Liver (tissue), 9 donors: ENCODE results near the gene COL8A2. TPM values are rescaled to one million over a fixed set of nuclear protein-coding genes. Genes with fewer than 3 reads are reported as not detected.

ENCODE experiments used
- DNase-seq: peaks from one replicate; pipeline ENCODE4 v3.0.0-alpha.2; 2017; ENCODE audit warnings: low spot score
- H3K27ac ChIP-seq, 2 donors: one replicate each; pipeline ENCODE4 v1.7.0; 2013; ENCODE audit warnings: inconsistent platforms in 2 of 2, low read length in 2 of 2, control low read depth in 1 of 2, low read depth in 1 of 2, mild to moderate bottlenecking in 1 of 2
- H3K27me3 ChIP-seq, 4 donors: one replicate each; pipeline versions ENCODE4 v1.6.1 to v1.7.0; 2013; ENCODE audit warnings: low read length in 3 of 4, inconsistent platforms in 1 of 4, mild to moderate bottlenecking in 1 of 4, moderate library complexity in 1 of 4; ENCODE audit not compliant: control insufficient read depth in 4 of 4, insufficient read depth in 4 of 4
- H3K36me3 ChIP-seq, 4 donors: one replicate each; pipeline versions ENCODE4 v1.6.1 to v1.7.0; 2013; ENCODE audit warnings: low read length in 3 of 4, mild to moderate bottlenecking in 3 of 4, low read depth in 1 of 4, moderate library complexity in 1 of 4; ENCODE audit not compliant: control insufficient read depth in 4 of 4, insufficient read depth in 3 of 4
- H3K4me1 ChIP-seq, 4 donors: one replicate each; pipeline versions ENCODE4 v1.6.1 to v1.7.0; 2013; ENCODE audit warnings: low read length in 3 of 4, mild to moderate bottlenecking in 3 of 4, moderate library complexity in 1 of 4; ENCODE audit not compliant: control insufficient read depth in 4 of 4, insufficient read depth in 4 of 4
- H3K4me3 ChIP-seq, 3 donors: one replicate each; pipeline versions ENCODE4 v1.6.1 to v1.7.0; 2013; ENCODE audit warnings: low read length in 3 of 3, control low read depth in 1 of 3, low read depth in 1 of 3, mild to moderate bottlenecking in 1 of 3
- H3K9ac ChIP-seq, 2 donors: one replicate each; pipeline ENCODE4 v1.7.0; 2013; ENCODE audit warnings: low read length in 2 of 2, mild to moderate bottlenecking in 2 of 2, moderate library complexity in 2 of 2, control low read depth in 1 of 2, low read depth in 1 of 2
- H3K9me3 ChIP-seq, 4 donors: one replicate each; pipeline versions ENCODE4 v1.6.1 to v1.7.0; 2013; ENCODE audit warnings: low read length in 3 of 4; ENCODE audit not compliant: control insufficient read depth in 4 of 4
- EGR1 ChIP-seq, 2 donors: IDR thresholded peaks; 2 replicates each; pipeline ENCODE4 v1.6.1; 2016 to 2018; ENCODE audit warnings: antibody characterized with exemption in 2 of 2, low read depth in 2 of 2
- FOXA1 ChIP-seq: IDR thresholded peaks from 2 replicates; pipeline ENCODE4 v1.6.1; 2016; ENCODE audit warnings: antibody characterized with exemption
- FOXA2 ChIP-seq: IDR thresholded peaks from 2 replicates; pipeline ENCODE4 v1.6.1; 2016; ENCODE audit warnings: antibody characterized with exemption
- HNF4A ChIP-seq, 2 donors: conservative IDR thresholded peaks; 2 replicates each; pipeline ENCODE4 v1.6.1; 2016; ENCODE audit warnings: antibody characterized with exemption in 2 of 2, mild to moderate bottlenecking in 2 of 2
- JUND ChIP-seq, 2 donors: IDR thresholded peaks; 2 replicates each; pipeline ENCODE4 v1.6.1; 2016; ENCODE audit warnings: antibody characterized with exemption in 2 of 2
- NR2F2 ChIP-seq: IDR thresholded peaks from 2 replicates; pipeline ENCODE4 v1.6.1; 2016; ENCODE audit warnings: antibody characterized with exemption
- YY1 ChIP-seq: IDR thresholded peaks from 2 replicates; pipeline ENCODE4 v1.6.1; 2016; ENCODE audit warnings: antibody characterized with exemption, mild to moderate bottlenecking
- WGBS: extraction: QIAGEN DNeasy Blood & Tissue Kit; methylation state at CpG from one replicate; pipeline ENCODE4 v1.1.7; 2013; 5-methylcytosine and 5-hydroxymethylcytosine counted together
- polyA plus RNA-seq, 2 donors: library from polyadenylated mRNA; stranded (reverse) in 1 of 2; unstranded in 1 of 2; fragments of 200-250 nt in 1 of 2; fragments of >200 nt in 1 of 2; fragmentation: Nextera tagmentation in 1 of 2; extraction: Ambion mirVana in 1 of 2; gene quantifications; one replicate each; pipeline versions ENCODE4 v1.2.1 to v1.2.3, GENCODE V29; 2013 to 2015
- total RNA-seq, 2 donors: library from RNA; depleted of rRNA; stranded (reverse); fragments of >200 nt; gene quantifications; one replicate each; pipeline ENCODE4 v1.2.3, GENCODE V29; 2014
- TF ChIP-seq, protein P1 (sequence below): IDR thresholded peaks from 2 replicates; pipeline ENCODE4 v1.6.1; 2016; ENCODE audit warnings: antibody characterized with exemption, mild to moderate bottlenecking
- TF ChIP-seq, protein P2 (sequence below): IDR thresholded peaks from 2 replicates; pipeline ENCODE4 v1.6.1; 2016; ENCODE audit warnings: antibody characterized with exemption
- TF ChIP-seq, protein P3 (sequence below): fragments of 150-350 bp; IDR thresholded peaks from 2 replicates; pipeline ENCODE4 v1.5.1; 2017; ENCODE audit warnings: improper control_type of control experiment, low read depth, low read length; ENCODE audit not compliant: missing input control
- TF ChIP-seq, protein P4 (sequence below): IDR thresholded peaks from 2 replicates; pipeline ENCODE4 v1.6.1; 2016; ENCODE audit warnings: antibody characterized with exemption
- donor health status: healthy.
- donor health status: healthy.
- donor health status: healthy.
- donor health status: healthy.
- donor health status: healthy.

The COL8A2 gene
- total and polyA plus RNA-seq, 4 donors: 0.04 to 0.47 (median 0.35) TPM

DNA sequence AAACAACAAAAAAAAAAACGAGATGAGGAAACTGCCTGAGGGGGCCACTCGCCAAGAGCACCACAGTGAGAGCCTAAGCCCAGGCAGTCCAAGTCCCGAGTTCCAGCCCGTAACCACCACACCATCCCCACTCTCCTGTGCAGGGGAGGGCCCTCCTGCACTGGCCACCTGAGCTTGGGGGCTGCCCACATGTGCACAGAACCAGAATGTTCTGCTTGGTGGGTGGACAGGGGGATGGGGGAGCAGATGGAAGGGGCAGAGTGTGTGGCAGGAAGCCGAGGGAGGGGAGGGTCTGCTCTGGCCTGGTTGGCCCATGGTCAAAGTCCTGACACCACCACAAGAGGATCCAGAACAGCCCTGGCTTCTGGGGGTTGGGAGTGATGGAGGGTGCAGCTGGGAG is 18.8 kb downstream of the COL8A2 start:
- no peak for TF ChIP-seq NR2F2
- no peak for TF ChIP-seq EGR1 (IDR thresholded peaks at IDR 0.05; ENCODE audit: low read depth in 2 of 2)
- TF ChIP-seq, protein P1, sequence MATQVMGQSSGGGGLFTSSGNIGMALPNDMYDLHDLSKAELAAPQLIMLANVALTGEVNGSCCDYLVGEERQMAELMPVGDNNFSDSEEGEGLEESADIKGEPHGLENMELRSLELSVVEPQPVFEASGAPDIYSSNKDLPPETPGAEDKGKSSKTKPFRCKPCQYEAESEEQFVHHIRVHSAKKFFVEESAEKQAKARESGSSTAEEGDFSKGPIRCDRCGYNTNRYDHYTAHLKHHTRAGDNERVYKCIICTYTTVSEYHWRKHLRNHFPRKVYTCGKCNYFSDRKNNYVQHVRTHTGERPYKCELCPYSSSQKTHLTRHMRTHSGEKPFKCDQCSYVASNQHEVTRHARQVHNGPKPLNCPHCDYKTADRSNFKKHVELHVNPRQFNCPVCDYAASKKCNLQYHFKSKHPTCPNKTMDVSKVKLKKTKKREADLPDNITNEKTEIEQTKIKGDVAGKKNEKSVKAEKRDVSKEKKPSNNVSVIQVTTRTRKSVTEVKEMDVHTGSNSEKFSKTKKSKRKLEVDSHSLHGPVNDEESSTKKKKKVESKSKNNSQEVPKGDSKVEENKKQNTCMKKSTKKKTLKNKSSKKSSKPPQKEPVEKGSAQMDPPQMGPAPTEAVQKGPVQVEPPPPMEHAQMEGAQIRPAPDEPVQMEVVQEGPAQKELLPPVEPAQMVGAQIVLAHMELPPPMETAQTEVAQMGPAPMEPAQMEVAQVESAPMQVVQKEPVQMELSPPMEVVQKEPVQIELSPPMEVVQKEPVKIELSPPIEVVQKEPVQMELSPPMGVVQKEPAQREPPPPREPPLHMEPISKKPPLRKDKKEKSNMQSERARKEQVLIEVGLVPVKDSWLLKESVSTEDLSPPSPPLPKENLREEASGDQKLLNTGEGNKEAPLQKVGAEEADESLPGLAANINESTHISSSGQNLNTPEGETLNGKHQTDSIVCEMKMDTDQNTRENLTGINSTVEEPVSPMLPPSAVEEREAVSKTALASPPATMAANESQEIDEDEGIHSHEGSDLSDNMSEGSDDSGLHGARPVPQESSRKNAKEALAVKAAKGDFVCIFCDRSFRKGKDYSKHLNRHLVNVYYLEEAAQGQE: no peak
- Histone ChIP-seq H3K4me3 (no peak overlapping the region), H3K27me3 (no peaks in the 10 kb centered on the region), H3K36me3 (no peaks in the 10 kb centered on the region), H3K27ac (no peak overlapping the region), H3K9me3 (no peaks in the 10 kb centered on the region), H3K4me1 (no peaks in the 10 kb centered on the region), H3K9ac (no peak overlapping the region)
- DNase-seq: no peak
- WGBS: 46% methylated on average over 5 of the region's 5 CpGs

DNA sequence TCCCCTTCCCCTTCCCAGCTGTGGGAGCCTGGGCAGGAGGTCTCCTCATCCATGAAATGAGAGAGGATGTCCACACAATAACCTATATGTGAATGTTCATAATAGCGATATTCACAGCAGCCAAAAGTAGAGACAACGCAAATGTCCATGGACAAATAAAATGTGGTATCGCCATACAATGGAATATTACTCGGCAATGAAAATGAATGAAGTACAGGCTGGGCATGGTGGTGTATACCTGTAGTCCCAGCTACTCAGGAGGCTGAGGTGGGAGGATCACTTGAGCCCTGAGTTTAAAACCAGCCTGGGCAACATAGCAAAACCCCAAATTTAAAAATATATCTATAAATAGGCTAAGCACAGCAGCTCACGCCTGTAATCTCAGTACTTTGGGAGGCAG is 23.5 kb downstream of the COL8A2 start:
- H3K9me3 ChIP-seq: no peaks in the 10 kb centered on the region
- DNase-seq: no peak
- no peaks in the 10 kb centered on the region for H3K27me3 ChIP-seq
- no peak overlapping the region for H3K27ac ChIP-seq
- H3K9ac ChIP-seq: no peak overlapping the region
- WGBS: 98% methylated on average over 5 of the region's 5 CpGs
- TF ChIP-seq JUND (IDR thresholded peaks at IDR 0.05): no peak
- TF ChIP-seq FOXA2: no peak
- TF ChIP-seq FOXA1: no peak
- TF ChIP-seq, protein P2, sequence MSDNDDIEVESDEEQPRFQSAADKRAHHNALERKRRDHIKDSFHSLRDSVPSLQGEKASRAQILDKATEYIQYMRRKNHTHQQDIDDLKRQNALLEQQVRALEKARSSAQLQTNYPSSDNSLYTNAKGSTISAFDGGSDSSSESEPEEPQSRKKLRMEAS: no peak
- no peak for TF ChIP-seq YY1
- no peak for TF ChIP-seq NR2F2
- TF ChIP-seq, protein P3, sequence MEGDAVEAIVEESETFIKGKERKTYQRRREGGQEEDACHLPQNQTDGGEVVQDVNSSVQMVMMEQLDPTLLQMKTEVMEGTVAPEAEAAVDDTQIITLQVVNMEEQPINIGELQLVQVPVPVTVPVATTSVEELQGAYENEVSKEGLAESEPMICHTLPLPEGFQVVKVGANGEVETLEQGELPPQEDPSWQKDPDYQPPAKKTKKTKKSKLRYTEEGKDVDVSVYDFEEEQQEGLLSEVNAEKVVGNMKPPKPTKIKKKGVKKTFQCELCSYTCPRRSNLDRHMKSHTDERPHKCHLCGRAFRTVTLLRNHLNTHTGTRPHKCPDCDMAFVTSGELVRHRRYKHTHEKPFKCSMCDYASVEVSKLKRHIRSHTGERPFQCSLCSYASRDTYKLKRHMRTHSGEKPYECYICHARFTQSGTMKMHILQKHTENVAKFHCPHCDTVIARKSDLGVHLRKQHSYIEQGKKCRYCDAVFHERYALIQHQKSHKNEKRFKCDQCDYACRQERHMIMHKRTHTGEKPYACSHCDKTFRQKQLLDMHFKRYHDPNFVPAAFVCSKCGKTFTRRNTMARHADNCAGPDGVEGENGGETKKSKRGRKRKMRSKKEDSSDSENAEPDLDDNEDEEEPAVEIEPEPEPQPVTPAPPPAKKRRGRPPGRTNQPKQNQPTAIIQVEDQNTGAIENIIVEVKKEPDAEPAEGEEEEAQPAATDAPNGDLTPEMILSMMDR: no peak
- H3K36me3 ChIP-seq: peaks cover 0 to 1% (median 0%) of the 10 kb centered on the region in 4 donors
- peaks cover 0 to 5% (median 2%) of the 10 kb centered on the region in 4 donors for H3K4me1 ChIP-seq
- no peak overlapping the region for H3K4me3 ChIP-seq

DNA sequence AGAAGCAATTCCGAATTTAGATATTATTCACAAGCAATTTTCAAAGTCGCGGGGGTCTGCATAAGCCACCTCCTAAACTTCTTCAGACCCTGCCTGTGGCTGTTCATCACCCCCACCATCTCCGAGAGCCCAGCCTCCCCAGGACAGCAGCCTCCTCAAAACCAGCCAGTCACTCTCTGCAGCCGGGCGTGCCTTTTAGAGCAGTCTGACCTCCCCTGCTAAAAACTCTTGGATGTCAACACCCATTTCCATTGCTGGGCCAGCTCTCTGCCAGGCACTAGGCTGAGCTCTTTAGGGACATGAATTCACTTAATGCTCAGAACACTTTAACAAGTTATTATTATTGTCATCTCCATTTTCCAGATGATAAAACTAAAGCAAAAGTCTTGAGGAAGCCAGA is 24.6 kb downstream of the COL8A2 start:
- WGBS: 77% methylated on average over 6 of the region's 6 CpGs
- Histone ChIP-seq H3K36me3 (peaks cover 0 to 7% (median under 1%) of the 10 kb centered on the region in 4 donors), H3K9ac (no peak overlapping the region), H3K27ac (no peak overlapping the region), H3K4me1 (peaks cover 0 to 5% (median 2%) of the 10 kb centered on the region in 4 donors), H3K27me3 (no peaks in the 10 kb centered on the region), H3K4me3 (no peak overlapping the region), H3K9me3 (no peaks in the 10 kb centered on the region)
- no peak for TF ChIP-seq HNF4A (conservative IDR thresholded peaks at IDR 0.05)
- TF ChIP-seq, protein P3: no peak
- TF ChIP-seq, protein P4, sequence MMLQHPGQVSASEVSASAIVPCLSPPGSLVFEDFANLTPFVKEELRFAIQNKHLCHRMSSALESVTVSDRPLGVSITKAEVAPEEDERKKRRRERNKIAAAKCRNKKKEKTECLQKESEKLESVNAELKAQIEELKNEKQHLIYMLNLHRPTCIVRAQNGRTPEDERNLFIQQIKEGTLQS: no peak
- no peak for DNase-seq
